Upper lobe of left lung (tissue), 6 donors: ENCODE data around the gene MRPL41. TPM values are rescaled to one million over a fixed set of nuclear protein-coding genes. Genes with fewer than 3 reads are reported as not detected.

Source experiments
- ATAC-seq, 2 donors: fragments of 200-7000 bp; cut with Tn5 transposase; one replicate each; pipeline ENCODE4 v1.9.1; 2022; ENCODE audit warnings: mild to moderate bottlenecking in 2 of 2, moderate library complexity in 2 of 2; ENCODE audit not compliant: low FRiP score in 2 of 2
- DNase-seq, 2 donors: peaks; one replicate each; pipeline ENCODE4 v3.0.0-alpha.2; 2019 to 2020
- H3K27ac ChIP-seq, 4 donors: fragments of 200-600 bp; sonication (generic); one replicate each; pipeline ENCODE4 v1.5.1; 2016 to 2019
- H3K27me3 ChIP-seq, 4 donors: fragments of 200-600 bp; sonication (generic); one replicate each; pipeline ENCODE4 v1.5.1; 2017 to 2019
- H3K36me3 ChIP-seq, 4 donors: fragments of 200-600 bp; sonication (generic); one replicate each; pipeline ENCODE4 v1.5.1; 2016 to 2019
- H3K4me1 ChIP-seq, 4 donors: fragments of 200-600 bp; sonication (generic); one replicate each; pipeline ENCODE4 v1.5.1; 2018 to 2019
- H3K4me3 ChIP-seq, 4 donors: fragments of 200-600 bp; sonication (generic); one replicate each; pipeline ENCODE4 v1.5.1; 2017 to 2019; ENCODE audit warnings: mild to moderate bottlenecking in 2 of 4, moderate library complexity in 1 of 4
- H3K9me3 ChIP-seq, 4 donors: fragments of 200-600 bp; sonication (generic); one replicate each; pipeline ENCODE4 v1.5.1; 2018 to 2019
- EP300 ChIP-seq, 4 donors: sonication (generic); formaldehyde crosslinking; IDR thresholded peaks; one replicate each; pipeline ENCODE4 v1.5.1; 2017; ENCODE audit warnings: antibody characterized with exemption in 4 of 4, control low read depth in 2 of 4
- POLR2A ChIP-seq, 4 donors: fragments of 450-650 bp; IDR thresholded peaks; one replicate each; pipeline ENCODE4 v1.5.1; 2016 to 2017; ENCODE audit warnings: antibody characterized with exemption in 4 of 4, mild to moderate bottlenecking in 2 of 4
- POLR2AphosphoS5 ChIP-seq, 2 donors: sonication (generic); formaldehyde crosslinking; IDR thresholded peaks; one replicate each; pipeline ENCODE4 v1.5.1; 2017; ENCODE audit warnings: antibody characterized with exemption in 2 of 2
- WGBS, 2 donors: methylation state at CpG; one replicate each; pipeline ENCODE4 v1.1.5; 2017 to 2018; 5-methylcytosine and 5-hydroxymethylcytosine counted together
- total RNA-seq, 6 donors: library from RNA; depleted of rRNA in 4 of 6; stranded (reverse); fragments of >200 nt in 4 of 6; gene quantifications; one replicate each; pipeline versions ENCODE4 v1.1.0 to v1.2.1, GENCODE V29; 2016 to 2021
- TF ChIP-seq, protein P1 (sequence below), 6 experiments: fragments of 450-650 bp in 4 of 6; fragments of 200-600 bp in 2 of 6; sonication (generic) in 2 of 6; IDR thresholded peaks; one replicate each; pipeline ENCODE4 v1.5.1; 2016 to 2019; ENCODE audit warnings: antibody characterized with exemption in 6 of 6
- donor health status: DM: no; HTN: no; CAD: no; lungs with moderate emphysema.
- donor health status: DM: no; HTN: yes; CAD: no; lungs with severe emphysema.

The MRPL41 gene
- total RNA-seq, 6 donors from 2014 or later = 36.5 to 172 (median 62.1) TPM

DNA sequence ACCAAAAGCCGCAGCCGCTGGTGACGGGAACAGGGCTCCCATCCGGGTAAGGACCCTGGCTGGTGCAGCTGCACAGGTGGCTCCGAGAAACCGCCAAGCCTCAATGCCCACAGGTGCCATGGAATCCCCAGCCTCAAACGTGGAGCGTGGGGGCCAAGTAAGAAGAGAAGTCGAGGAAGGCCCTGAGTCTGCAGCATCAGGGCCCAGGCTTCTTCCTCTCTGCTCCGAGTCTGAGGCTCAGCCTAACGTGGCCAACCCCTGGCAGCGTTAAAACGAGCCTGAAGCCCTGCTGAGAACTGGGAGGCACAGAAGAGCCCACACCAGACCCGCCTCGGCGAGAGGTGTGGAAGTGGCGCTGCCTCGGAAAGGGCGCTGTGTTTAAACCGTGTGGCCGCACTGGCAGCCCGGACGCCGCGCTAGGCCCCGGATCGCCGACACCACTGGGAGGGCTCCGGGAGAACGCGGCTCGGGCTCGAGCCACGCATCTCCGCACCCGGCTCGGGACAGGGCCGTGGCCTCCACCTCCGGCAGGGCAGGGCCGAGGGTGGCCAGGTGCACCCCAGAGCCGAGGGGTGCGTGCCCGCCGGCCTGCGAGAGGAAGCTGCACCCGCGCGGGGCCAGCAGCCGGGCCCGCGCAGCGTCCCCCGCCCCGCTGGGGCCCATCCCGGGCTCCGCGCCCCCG lies 37.9 kb downstream of the MRPL41 start:
- no peak for TF ChIP-seq POLR2A (IDR thresholded peaks at IDR 0.05)
- TF ChIP-seq, protein P1, sequence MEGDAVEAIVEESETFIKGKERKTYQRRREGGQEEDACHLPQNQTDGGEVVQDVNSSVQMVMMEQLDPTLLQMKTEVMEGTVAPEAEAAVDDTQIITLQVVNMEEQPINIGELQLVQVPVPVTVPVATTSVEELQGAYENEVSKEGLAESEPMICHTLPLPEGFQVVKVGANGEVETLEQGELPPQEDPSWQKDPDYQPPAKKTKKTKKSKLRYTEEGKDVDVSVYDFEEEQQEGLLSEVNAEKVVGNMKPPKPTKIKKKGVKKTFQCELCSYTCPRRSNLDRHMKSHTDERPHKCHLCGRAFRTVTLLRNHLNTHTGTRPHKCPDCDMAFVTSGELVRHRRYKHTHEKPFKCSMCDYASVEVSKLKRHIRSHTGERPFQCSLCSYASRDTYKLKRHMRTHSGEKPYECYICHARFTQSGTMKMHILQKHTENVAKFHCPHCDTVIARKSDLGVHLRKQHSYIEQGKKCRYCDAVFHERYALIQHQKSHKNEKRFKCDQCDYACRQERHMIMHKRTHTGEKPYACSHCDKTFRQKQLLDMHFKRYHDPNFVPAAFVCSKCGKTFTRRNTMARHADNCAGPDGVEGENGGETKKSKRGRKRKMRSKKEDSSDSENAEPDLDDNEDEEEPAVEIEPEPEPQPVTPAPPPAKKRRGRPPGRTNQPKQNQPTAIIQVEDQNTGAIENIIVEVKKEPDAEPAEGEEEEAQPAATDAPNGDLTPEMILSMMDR (IDR thresholded peaks at IDR 0.05) = peak in 1 of 6 experiments; percentile 4
- DNase-seq (peak in 1 of 2 donors; percentile 88), ATAC-seq (no peak)
- no peaks in the 10 kb centered on the region for H3K9me3 ChIP-seq
- H3K27ac ChIP-seq = peak overlapping the region in 1 of 4 donors; percentile 68
- H3K4me3 ChIP-seq = peak overlapping the region; percentile 12 to 97 (median 88)
- no peaks in the 10 kb centered on the region for H3K27me3 ChIP-seq
- H3K4me1 ChIP-seq = peaks cover 13 to 45% (median 26%) of the 10 kb centered on the region in 4 donors
- 20 to 30% methylated on average over 4 to 16 of the region's 58 CpGs for WGBS, 2 donors
- H3K36me3 ChIP-seq = peaks cover 6 to 33% (median 23%) of the 10 kb centered on the region in 4 donors

DNA sequence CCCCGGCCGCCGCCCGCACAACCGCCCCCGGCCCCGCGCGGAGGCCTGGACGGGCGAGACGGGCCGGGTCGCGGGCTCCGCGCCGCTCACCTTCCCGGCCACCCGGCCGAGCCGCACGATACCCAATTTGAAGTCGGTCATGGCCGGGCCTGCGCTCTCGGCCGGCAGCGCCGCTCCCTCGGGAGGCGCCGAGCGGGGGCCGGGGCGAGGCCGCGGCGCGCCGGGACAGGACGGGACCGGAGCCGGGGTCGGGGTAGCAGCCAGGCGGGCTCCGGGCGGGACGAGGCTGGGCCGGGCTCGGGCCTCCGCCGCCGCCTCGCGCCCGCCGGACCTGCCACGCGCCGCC lies 38.4 kb downstream of the MRPL41 start:
- Histone ChIP-seq H3K9me3 (no peaks in the 10 kb centered on the region), H3K4me1 (peaks cover 13 to 45% (median 26%) of the 10 kb centered on the region in 4 donors), H3K36me3 (peaks cover 6 to 33% (median 22%) of the 10 kb centered on the region in 4 donors), H3K27ac (peak overlapping the region in 1 of 4 donors; percentile 68), H3K27me3 (no peaks in the 10 kb centered on the region), H3K4me3 (peak overlapping the region; percentile 40 to 97 (median 88))
- WGBS, 2 donors = no CpG with 5 or more reads among the region's 61 CpGs
- DNase-seq (no peak), ATAC-seq (no peak)
- TF ChIP-seq EP300 (IDR thresholded peaks at IDR 0.05) = no peak
- TF ChIP-seq, protein P1 (IDR thresholded peaks at IDR 0.05) = no peak
- TF ChIP-seq POLR2A (IDR thresholded peaks at IDR 0.05) = no peak
- TF ChIP-seq POLR2AphosphoS5 (IDR thresholded peaks at IDR 0.05) = no peak

DNA sequence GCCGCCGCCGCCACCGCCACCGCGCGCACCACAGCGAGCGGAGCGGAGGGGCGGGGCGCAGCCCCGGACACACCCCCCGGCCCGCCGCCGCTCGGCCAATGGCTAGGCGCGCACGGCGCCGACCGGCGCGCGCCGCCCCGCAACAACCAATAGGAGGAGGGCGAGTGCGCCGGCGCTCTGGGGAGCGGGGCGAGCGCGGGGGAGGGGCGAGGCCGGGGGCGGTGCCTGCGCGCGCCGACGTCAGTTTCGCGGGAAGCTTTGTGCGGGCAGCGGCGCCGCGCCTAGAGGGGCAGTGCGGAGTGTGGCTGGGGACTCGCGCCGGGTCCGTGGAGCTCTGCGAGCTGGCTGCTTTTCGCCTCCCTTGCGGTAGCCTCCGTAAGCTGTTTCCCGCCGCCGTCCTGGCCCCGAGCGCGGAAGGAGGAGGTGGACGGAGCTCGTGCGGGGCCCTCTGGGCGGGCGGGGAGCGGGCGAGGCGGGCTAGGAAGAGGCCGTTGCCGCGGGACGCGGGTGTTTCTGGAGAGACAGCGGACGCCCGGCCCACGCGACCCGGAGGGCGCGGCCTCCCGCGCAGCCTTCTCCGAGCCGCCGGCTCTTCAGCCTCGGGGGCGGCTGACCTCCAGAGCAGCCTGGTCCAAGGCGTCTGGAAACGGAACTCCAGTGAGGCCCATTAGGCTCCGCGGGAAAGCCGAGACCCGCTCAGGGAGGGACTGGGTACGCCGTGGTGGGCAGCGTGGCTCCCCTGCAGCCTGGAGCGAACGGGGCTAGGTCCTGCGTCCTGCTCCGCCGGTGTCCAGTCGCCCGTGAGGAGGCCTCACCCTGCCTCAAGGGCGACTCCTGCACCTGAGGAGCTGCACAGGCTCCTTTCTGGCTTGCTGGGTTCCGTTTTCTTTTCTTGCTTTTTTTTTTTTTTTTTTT lies 39.0 kb downstream of the MRPL41 start, which contains the start of gene ZMYND19:
Gene ZMYND19 (minus strand): TSS at position 44 of the 915 bp plus-strand sequence. CDS start 249 bp downstream, outside the sequence.
- H3K4me1 ChIP-seq = peaks cover 13 to 45% (median 26%) of the 10 kb centered on the region in 4 donors
- peak; percentile 95 to 99 for ATAC-seq
- H3K27ac ChIP-seq = peak within 1 kb of the TSS; percentile 16 to 82 (median 71)
- no peaks in the 10 kb centered on the region for H3K27me3 ChIP-seq
- H3K36me3 ChIP-seq = peaks cover 6 to 27% (median 18%) of the 10 kb centered on the region in 4 donors
- peak within 1 kb of the TSS; percentile 81 to 97 (median 94) for H3K4me3 ChIP-seq
- TF ChIP-seq, protein P1 (IDR thresholded peaks at IDR 0.05) = peak in 2 of 6 experiments; percentile 15 to 17
- peak in 1 of 4 donors; percentile 60 for TF ChIP-seq POLR2A (IDR thresholded peaks at IDR 0.05)
- no peak for TF ChIP-seq EP300 (IDR thresholded peaks at IDR 0.05)
- no peak for TF ChIP-seq POLR2AphosphoS5 (IDR thresholded peaks at IDR 0.05)
- DNase-seq = peak; percentile 84 to 99
- 1 to 7% methylated on average over 13 to 59 of the region's 113 CpGs for WGBS, 2 donors
- no peaks in the 10 kb centered on the region for H3K9me3 ChIP-seq

DNA sequence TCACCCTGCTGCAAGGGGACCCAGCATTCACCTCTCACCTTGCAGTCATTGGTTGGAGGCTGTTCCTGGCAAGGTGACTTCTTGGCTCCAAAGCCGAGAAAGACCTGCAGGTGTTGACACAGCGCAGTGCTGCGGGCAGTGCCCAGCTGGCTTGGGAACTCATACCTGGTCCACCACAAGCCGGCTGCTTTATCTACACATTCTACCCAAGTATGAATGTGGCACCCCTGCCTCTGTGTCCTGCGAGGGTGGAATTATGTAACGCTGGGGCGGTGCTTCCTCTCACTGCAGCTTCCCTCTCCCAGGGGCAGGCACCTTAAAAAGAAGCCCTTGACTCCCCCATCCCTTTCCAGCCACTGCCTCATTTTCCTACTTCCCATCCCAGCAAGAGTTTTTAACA lies 41.1 kb downstream of the MRPL41 start:
- Histone ChIP-seq H3K27ac (peak overlapping the region in 3 of 4 donors; percentile 11 to 69 (median 47)), H3K27me3 (no peaks in the 10 kb centered on the region), H3K4me3 (no peak overlapping the region), H3K9me3 (no peaks in the 10 kb centered on the region), H3K36me3 (peaks cover 0 to 8% (median 5%) of the 10 kb centered on the region in 4 donors), H3K4me1 (peaks cover 13 to 45% (median 26%) of the 10 kb centered on the region in 4 donors)
- DNase-seq (peak in 1 of 2 donors; percentile 83), ATAC-seq (peak in 1 of 2 donors; percentile 65)
- TF ChIP-seq POLR2AphosphoS5 (IDR thresholded peaks at IDR 0.05) (no peak), EP300 (IDR thresholded peaks at IDR 0.05) (no peak), POLR2A (IDR thresholded peaks at IDR 0.05) (no peak)
- TF ChIP-seq, protein P1 (IDR thresholded peaks at IDR 0.05) = no peak
- 48 to 75% methylated on average over 5 to 6 of the region's 7 CpGs for WGBS, 2 donors
